Lower leg skin (tissue), 3 donors: Measurements from ENCODE around the gene SNX15.
"Not testable (repeated sequence)": the region's sequence is repeated elsewhere in the genome, so short reads cannot be mapped to it uniquely, and the experiment has no call there.

ENCODE experiments used
- CTCF ChIP-seq, 3 donors: fragments of 450-650 bp; IDR thresholded peaks; one replicate each; pipeline ENCODE4 v1.5.1; 2016; ENCODE audit warnings: antibody characterized with exemption in 3 of 3, mild to moderate bottlenecking in 3 of 3, moderate library complexity in 2 of 3
- POLR2A ChIP-seq, 2 donors: fragments of 450-650 bp; IDR thresholded peaks; one replicate each; pipeline ENCODE4 v1.6.1; 2016 to 2017; ENCODE audit warnings: antibody characterized with exemption in 2 of 2, mild to moderate bottlenecking in 1 of 2, moderate library complexity in 1 of 2

- TF ChIP-seq POLR2A, CTCF (IDR thresholded peaks at IDR 0.05): not testable (repeated sequence)
Measured at GRCh38 chr11:65023502-65023901, 3.7 kb upstream of the SNX15 start.
